ENCODE results near the gene FDPS.

FDPS gene

DNA sequence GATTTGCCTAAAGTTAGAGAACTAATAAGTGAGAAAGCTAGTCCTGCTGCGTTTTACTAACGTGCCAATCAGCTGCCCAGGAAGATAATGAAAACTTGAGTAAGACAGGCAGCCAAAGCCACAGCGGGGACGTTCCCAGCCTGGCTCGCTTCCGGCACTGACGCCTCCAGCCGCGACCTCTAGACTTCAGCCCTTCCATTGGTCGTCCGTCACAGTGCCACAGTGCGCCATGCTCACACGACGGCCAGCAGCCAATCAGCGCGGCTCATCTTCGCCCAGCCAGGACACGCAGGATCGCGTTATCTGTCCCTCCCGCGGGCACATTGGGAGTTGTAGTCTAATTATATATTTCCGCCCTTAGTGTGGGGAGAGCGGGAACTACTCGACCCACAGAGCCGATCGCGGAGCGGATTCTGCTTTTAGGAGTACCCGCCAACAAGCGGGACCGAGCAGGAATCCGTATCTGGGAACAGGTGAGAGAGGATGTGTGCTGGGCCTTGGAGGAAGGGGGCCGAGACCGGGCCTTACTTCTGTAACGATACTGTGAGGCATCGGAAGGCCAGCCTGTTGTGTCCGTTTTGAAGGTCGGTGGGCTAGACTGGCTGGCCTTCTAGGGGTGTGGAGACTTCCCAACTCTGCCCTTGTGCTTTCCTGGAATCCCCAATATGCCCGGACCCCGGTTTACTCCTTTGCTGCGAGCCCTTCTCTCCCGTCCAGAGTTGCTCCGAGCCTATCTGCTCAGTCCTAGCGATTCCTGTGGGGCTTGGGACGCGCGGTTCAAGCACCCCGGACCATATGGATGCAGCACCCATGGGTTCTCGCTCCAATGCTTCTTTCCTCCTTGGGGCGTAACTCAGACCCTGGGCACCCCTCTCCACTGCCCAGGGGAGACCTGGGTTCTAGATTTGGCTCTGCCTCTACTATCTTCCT, at the start of gene FDPS:
Gene FDPS (plus strand): TSS at position 374 of the 930 bp plus-strand sequence. CDS start 924 bp downstream, outside the sequence.
- peak; percentile 98 for FAIRE-seq

DNA sequence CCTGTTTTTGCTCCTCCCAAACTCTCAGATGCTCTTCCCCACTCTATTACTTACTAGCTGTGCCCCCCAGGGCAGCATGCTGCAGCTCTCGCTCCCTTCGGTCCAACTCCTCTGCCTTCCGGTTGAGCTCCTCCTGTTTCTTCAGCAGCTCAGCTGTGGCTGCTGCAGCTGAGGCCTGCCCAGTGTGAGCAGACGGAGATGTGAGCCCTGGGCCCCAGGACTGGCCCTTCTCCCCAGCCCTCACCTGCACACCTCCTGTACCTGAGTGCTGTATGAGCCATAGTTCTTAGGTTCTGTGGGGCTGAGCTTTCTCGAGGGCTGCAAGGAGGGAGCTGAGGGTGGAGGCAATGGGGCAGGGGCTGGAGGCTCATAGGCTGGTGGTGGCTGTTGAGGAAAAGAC, 48.4 kb upstream of the FDPS start:
- no peak for FAIRE-seq

DNA sequence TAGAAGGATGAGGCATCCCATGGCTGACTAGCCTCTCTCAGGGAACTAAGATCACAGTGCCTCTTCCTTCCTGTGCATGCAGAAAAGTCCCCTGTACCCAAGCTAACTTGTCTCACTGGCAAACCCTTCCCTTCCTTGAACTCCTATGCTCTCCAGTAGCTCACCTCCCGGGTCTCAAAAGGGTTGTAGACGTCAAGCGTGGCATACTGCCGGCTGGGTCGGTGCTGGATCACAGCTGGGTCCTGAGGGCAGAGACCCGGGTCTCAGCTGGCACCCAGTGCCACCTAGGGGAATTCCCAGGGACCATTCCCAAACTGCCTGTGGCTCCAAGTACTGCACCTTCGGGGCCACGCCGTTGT, 47.2 kb upstream of the FDPS start:
- no peak for FAIRE-seq

DNA sequence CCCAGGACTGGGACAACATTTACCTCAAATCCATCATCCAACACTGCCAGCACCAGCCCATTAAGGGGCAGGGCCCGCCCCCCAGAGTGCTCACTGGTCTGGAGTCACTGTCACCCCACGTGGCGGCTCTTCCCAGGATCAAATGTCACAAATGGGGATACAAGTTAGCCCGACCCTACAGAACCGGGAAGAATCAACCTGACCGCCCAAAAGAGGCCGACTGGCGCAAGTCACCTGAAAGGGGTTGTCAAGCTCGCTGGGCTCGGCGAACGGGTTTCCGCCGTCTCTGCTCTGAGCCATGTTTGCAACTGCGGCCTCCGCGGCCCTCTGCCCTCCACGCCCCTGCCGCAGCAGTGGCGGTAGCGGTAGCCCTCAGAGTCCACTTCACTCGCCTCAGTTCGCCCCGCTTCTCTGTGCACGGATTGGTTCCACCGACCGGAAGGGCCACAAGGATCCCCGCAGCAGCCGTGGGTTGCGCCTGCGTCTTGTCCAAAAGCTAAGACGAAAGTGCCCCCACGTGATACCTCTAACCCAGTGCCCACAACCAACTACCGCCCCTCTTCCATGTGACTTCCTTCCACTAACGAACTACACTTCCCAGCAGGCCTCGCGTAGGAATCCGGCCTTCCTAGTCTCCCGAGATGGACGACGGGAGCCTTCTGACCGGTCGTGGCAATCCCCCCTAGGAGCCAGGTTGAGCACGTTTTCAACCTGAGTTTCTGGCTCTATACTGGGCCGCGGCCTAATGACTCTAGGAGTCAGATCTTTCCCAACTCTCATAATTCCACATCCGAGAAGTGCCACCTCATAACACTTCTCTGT, 46.6 kb upstream of the FDPS start, which contains the start of gene SCAMP3:
Gene SCAMP3 (minus strand): TSS at position 509 of the 822 bp plus-strand sequence. CDS start 209 bp downstream, at position 300.
- FAIRE-seq: peak; percentile 97

DNA sequence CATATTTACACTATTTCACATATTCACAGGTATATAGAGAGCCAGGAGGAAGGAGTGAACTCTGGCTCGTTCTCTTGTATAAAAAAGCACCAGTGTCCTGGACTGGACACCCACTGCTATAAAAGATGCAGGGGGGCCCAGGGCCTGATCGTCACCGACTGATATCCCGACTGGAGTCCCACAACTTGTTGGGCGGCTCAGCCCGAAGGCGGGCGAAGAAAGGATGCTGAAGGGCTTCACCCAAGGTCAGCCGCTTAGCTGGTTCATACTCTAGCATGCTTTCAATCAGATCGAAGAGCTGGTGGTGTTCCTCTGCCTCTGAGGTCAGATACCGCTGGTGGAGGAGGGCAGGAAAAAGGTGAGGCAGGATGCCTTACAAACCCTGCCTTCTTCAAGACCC, 45.6 kb upstream of the FDPS start:
- no peak for FAIRE-seq

DNA sequence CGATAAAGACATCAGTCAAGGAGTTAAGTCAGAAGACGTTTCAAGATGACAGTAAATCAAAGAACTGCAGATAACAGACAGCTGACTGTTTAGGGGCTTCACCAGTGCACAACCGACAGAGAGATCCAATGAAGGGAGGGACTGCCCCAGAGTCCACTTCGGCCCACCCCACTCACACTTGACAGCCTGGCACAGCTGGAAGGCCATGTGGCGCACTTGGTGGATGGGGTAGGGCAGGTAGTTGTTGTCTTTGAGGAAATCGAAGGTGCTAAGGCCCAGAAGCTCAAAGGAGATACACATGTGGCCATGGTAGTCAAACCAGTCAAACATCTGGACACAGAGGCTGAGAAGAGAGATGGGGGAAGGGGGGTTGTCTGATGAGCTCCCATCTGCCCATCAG, 42.1 kb upstream of the FDPS start:
- no peak for FAIRE-seq

DNA sequence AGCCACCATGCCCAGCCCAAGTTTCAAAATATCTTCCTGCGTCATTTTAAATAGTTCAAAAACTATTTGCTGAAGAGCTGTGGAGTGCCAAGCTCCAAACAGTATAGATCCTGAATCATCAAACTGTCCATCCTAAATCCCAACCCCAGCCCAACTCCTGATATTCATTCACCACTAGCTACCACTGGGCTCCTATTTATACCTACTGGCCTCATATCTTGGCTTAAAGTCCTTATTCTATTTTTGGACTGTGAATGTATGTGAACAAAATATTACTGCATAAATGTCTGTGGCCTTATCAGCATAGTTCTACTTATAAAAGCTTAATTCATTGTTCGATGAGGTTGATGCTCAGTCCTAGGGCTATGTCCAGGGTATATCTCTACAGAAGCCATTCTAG, 41.3 kb upstream of the FDPS start:
- no peak for FAIRE-seq

DNA sequence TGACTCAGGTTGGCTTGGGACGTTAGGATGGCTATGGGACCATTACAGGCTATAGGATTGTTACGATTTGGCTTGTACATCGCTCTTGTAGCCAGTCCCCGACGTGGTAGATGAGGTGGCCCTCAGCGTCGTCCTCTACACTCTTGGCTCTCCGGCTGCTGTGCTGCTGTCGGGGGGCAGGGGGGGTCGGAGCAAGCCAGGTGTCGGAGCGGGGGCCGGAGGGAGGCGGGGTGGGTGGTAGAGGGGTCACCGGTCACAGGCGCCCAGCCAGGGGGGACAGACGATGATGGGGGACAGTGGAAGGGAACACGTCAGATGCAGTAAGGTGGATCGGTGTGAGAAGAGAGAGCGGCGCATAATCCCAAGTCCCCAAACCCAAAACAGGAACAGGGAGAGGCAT, 40.0 kb upstream of the FDPS start:
- FAIRE-seq: no peak

DNA sequence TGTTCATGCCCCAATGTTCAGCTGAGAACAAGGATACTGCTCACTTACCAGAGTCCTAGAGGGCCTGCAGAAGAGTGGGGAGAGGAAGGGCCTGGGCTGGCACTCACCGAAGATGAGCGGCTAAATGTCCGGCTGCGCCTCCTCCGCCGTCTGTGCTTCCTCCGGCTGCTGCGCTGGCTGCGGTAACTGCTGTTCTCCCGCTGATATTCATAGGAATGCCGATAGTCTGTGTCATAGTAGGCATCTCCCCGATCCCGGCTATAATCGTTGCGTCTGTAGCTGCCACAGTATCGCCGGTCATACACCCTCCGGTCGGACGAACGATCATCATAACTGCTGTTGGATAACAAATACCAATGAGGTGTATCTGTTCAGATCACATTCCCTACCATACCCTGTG, 39.3 kb upstream of the FDPS start:
- no peak for FAIRE-seq

DNA sequence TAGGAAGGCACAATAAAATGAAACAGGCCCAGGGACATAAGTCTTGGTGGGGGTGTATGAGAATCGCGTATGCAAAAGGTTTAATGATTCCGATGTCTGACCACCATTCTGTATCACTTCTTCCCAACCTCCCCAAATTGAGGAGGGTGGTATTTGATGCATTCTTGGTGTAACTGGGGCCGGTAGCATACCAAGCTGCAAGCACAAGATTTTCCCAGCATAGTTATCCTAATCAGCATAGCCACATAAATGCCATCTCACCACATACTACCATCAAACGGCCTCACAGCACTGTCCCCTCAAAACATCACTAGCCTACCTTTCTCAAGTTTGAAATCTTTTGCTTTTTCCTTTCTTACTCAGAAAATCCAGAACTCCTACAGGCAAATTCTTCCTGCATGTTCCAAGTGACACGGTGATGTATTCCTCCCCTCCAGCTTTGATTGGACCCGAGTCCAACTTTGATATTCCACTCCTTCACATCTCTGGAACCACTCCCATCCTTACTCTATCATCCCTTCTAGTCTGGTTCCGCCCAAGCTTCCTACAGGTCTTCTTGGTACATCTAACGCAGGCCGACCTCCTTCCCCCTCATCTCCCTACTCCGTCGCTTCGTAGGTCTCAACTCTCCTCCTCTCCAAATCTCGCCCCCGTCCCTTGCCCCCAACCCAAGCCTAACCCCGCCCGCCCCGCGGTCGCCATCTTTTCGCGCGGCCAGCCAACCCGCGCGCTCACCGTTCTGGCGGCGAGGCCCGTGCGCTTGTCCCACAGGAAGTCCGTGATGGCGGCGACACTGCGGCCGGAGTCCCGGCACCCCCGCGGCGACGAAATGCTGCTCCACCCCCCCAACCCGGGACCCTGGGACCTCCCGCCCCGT, 36.0 kb upstream of the FDPS start:
- FAIRE-seq: no peak

DNA sequence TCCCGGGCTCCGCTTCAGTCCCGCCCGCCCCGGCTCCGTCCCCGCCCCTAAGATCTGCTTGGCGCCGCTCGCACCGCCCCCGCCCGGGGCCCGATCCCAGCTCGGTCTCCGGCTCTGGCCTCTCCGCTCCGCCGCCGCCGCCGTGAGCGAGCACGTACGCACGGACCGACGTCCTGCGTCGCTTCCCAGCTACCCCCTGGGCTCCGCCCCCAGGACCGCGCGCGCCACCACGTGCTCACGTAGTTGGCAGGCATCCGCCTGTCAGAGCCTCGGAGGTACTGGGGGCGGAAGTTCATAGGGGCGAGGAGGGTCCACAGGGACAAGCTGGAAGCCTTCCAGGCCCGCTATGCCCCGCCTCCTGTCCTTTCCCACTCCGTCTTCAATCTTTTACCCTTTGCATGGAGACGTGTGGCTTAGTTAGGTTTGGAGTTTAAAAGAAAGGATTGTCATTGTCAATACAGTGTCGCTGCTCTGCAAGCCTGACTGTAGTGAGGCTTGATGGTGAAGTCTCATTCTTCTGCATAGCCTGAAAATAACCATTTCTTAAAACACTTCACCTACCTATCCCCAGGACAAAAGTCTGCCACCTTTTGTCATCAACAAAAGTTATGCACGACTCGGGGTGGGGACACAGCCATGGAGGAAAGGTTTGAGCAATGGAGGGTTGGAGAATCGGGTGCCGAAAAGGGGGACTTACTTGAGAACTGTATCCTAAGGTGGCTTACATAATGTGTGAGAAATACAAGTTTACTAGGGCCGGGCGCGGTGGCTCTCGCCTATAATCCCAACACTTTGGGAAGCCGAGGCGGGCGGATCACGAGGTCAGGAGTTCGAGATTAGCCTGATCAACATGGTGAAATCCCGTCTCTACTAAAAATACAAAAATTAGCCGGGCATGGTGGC, 35.1 kb upstream of the FDPS start, which contains the start of gene CLK2:
Gene CLK2 (minus strand): TSS at position 162 of the 903 bp plus-strand sequence. CDS start 2,527 bp downstream, outside the sequence.
- peak; percentile 93 for FAIRE-seq

DNA sequence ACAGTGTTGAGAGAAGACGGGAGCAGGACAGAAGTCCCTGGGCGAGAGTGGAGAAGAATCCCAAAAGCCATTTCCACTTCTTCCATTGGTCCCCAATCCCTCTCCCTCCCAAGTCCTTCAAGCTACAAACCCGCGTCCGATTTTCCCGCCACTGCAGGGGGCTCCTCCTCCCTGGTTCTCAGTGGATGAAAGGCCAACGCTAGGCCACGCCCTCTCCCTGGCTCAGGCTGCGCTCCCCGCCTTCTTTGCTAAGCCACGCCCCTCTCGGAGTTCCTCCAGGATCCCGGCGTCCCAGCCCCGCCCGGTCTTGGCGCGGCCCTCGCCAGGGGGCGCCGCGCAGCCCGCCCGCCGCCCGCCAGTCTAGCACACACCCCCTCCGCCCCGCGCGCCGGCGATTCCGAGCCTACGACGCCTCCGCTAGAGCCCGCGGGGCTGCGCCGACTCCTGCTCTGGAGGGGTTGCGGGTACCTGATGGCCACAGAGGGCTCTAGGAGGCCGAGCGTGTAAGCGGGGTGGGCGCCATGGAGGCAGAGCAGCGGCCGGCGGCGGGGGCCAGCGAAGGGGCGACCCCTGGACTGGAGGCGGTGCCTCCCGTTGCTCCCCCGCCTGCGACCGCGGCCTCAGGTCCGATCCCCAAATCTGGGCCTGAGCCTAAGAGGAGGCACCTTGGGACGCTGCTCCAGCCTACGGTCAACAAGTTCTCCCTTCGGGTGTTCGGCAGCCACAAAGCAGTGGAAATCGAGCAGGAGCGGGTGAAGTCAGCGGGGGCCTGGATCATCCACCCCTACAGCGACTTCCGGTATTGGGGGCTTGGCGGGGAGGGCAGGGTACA, 31.4 kb upstream of the FDPS start, which contains the start of gene HCN3:
Gene HCN3 (plus strand): TSS at position 394 of the 832 bp plus-strand sequence. CDS start 128 bp downstream, at position 522.
- peak; percentile 62 for FAIRE-seq

DNA sequence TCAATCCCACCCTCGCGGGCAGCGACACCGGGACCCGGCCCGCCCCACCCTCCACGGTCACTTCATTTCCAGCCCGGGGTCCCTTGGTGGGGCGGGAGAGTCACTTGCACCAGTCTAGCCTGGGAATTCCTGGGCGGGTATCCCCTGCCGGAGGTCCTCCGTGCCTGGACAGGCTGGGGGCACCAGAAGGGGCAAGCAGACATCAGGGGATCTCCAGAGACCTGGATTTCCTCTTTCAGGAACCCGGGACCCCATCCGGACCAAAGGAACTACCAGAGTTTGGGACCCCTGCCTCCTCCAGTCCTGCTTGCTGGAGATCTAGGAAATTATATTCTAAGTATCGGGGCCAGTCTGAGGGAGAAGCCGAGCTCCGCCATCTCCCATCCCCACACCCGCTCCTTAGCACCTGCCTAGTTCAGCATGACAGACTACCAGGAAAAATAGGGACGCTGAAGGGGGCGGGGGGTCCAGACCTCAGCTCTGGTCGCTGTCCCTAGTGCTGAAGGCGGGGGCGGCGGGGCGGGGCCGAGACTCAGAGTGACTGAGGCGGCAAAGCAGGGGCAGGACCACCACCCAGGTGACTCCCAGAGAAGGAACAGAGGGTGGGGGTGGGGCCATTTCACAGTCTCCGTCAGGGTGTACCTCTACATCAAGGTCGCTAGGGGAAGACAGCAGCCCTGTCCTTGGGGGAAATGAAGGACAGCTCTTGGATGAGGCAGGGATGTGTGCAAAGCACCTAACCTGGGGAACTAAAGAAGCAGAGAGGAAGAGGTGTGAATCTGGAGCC, 30.6 kb upstream of the FDPS start:
- no peak for FAIRE-seq

DNA sequence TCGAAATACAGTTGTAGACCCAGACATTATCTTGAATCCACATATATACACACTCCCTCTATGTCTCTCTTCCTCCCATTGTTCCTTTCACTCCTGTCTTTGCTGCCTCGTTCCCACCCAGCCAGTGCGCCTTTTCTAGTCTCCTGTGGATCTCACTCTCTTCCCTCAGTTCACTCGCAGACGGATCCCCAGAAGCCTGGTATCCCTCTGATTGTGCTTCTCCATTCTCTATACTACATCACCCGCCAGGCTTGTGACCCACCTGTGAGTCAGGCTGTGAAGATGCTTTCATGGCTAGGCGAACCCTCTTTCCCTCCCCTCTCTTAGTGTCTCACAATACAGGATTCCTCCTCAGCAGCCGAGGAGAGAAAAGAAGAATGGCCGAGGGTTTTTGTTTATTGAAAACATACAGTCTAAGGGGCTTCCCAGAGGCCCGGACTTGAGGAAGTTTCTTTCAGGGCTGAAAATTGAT, 29.9 kb upstream of the FDPS start:
- no peak for FAIRE-seq

DNA sequence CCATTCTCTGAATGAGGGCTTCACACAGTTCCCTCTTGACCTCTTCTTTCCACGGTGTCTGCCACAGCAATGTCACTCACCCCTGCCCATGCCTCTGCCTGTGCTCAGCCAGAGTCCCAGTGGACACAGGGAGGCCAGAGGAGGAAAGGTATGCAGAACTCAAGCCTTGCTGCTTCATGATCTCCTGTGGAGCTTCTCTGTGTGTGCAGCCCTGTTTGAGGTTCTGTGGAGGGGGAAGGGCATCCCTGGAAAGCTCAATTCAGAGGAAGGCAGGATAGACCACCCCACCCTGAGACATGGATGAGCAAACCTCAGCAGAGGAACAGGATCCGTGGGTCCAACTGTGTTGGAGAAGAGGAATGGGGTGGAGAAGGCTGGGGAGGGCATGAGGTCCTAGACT, 29.4 kb upstream of the FDPS start:
- FAIRE-seq: no peak

DNA sequence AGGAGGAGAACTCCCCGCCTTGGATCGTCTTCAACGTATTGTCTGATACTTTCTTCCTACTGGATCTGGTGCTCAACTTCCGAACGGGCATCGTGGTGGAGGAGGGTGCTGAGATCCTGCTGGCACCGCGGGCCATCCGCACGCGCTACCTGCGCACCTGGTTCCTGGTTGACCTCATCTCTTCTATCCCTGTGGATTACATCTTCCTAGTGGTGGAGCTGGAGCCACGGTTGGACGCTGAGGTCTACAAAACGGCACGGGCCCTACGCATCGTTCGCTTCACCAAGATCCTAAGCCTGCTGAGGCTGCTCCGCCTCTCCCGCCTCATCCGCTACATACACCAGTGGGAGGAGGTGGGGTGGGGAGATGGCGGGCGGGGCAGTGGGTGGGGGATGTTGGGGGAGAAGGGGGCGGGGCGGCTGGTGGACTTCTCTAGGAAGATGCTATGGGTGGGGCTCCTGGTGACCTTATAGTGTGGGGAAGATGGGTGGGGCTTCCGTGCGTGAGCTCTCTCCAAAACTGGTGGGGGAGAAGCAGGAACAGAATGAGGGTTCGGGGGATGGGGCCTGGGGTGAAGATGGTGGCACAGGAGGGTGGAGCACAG, 26.1 kb upstream of the FDPS start:
- no peak for FAIRE-seq

DNA sequence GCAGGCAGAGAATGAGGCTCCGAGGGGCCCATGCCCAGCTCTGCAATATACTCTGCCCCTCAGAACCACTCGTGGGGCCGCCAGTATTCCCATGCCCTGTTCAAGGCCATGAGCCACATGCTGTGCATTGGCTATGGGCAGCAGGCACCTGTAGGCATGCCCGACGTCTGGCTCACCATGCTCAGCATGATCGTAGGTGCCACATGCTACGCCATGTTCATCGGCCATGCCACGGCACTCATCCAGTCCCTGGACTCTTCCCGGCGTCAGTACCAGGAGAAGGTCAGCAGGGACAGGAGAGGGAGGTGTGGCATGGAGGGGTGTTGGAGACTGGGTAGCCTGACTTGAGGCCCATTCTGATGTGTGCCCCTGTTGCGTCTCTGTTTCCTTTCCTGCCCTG, 24.2 kb upstream of the FDPS start:
- no peak for FAIRE-seq

DNA sequence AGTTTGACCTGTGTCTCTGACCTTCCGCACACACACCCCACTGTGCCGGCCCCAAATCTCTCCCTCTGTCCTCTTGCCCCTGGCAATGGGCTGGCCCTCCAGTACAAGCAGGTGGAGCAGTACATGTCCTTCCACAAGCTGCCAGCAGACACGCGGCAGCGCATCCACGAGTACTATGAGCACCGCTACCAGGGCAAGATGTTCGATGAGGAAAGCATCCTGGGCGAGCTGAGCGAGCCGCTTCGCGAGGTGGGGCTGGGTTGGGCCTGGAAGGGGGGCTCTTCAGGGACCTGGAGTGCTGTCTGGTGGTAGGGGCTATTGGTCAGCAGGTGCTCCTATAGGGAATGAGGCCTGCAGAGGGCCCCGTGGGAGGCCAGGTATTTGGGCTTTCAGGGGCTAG, 23.6 kb upstream of the FDPS start:
- no peak for FAIRE-seq

DNA sequence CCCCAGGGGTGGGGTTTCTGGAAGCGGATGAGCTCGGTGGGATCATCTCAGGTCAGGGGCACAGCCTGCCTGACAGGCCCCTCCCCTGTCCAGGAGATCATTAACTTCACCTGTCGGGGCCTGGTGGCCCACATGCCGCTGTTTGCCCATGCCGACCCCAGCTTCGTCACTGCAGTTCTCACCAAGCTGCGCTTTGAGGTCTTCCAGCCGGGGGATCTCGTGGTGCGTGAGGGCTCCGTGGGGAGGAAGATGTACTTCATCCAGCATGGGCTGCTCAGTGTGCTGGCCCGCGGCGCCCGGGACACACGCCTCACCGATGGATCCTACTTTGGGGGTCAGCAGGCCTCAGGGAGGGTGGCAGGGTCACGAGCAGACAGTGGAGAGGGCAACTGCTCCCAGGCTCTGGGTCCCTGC, 23.0 kb upstream of the FDPS start:
- FAIRE-seq: no peak
